Body of pancreas (tissue), 4 donors: Measurements from ENCODE around the gene ELAC2.

ENCODE experiments used
- POLR2A ChIP-seq, 3 donors: fragments of 450-650 bp; IDR thresholded peaks; one replicate each; pipeline ENCODE4 v1.6.1; 2016; ENCODE audit warnings: antibody characterized with exemption in 3 of 3, mild to moderate bottlenecking in 2 of 3
- TF ChIP-seq, protein P1 (sequence below), 7 experiments: fragments of 450-650 bp in 4 of 7; fragments of 200-600 bp in 3 of 7; sonication (generic) in 3 of 7; IDR thresholded peaks; one replicate each; pipeline ENCODE4 v1.5.1; 2016 to 2019; ENCODE audit warnings: antibody characterized with exemption in 7 of 7

DNA sequence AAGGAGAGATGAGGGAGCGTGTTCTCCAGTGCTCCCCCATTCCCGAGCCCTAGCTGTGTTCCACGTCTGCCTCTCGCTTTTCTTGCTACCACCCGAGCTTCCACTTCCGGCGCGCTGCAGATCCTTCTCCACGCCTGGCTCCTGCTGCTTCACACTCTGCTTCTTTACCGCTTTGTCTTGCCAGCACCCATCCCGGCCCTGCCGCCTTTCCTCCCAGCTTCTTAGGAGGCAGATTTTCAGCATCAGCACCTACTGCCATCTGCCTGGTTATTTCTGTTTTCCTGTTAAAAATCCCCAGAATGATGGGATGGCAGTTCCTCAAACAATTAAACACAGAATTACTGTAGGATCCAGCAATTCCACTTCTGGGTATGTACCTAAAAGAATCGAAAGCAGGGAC, 64.7 kb downstream of the ELAC2 start:
- TF ChIP-seq POLR2A (IDR thresholded peaks at IDR 0.05) = no peak
- TF ChIP-seq, protein P1, sequence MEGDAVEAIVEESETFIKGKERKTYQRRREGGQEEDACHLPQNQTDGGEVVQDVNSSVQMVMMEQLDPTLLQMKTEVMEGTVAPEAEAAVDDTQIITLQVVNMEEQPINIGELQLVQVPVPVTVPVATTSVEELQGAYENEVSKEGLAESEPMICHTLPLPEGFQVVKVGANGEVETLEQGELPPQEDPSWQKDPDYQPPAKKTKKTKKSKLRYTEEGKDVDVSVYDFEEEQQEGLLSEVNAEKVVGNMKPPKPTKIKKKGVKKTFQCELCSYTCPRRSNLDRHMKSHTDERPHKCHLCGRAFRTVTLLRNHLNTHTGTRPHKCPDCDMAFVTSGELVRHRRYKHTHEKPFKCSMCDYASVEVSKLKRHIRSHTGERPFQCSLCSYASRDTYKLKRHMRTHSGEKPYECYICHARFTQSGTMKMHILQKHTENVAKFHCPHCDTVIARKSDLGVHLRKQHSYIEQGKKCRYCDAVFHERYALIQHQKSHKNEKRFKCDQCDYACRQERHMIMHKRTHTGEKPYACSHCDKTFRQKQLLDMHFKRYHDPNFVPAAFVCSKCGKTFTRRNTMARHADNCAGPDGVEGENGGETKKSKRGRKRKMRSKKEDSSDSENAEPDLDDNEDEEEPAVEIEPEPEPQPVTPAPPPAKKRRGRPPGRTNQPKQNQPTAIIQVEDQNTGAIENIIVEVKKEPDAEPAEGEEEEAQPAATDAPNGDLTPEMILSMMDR (IDR thresholded peaks at IDR 0.05) = no peak
